Esophagus (tissue), 2 donors: Measurements from ENCODE around the gene GPR37. TPM values are rescaled to one million over a fixed set of nuclear protein-coding genes. Genes with fewer than 3 reads are reported as not detected.

Source experiments
- H3K27ac ChIP-seq, 2 donors: one replicate each; pipeline ENCODE4 v1.5.1; 2013; ENCODE audit warnings: low read depth in 2 of 2, mild to moderate bottlenecking in 2 of 2, inconsistent platforms in 1 of 2, low read length in 1 of 2, moderate library complexity in 1 of 2
- H3K27me3 ChIP-seq, 2 donors: one replicate each; pipeline ENCODE4 v1.6.1; 2013; ENCODE audit warnings: low read length in 2 of 2, control low read depth in 1 of 2, mild to moderate bottlenecking in 1 of 2; ENCODE audit not compliant: insufficient read depth in 2 of 2, control insufficient read depth in 1 of 2
- H3K36me3 ChIP-seq, 2 donors: one replicate each; pipeline ENCODE4 v1.6.1; 2013; ENCODE audit warnings: low read length in 1 of 2; ENCODE audit not compliant: control insufficient read depth in 2 of 2, insufficient read depth in 2 of 2
- H3K4me1 ChIP-seq, 2 donors: one replicate each; pipeline ENCODE4 v1.6.1; 2013; ENCODE audit warnings: low read length in 1 of 2; ENCODE audit not compliant: control insufficient read depth in 2 of 2, insufficient read depth in 2 of 2
- H3K4me3 ChIP-seq, 2 donors: one replicate each; pipeline ENCODE4 v1.5.1; 2013; ENCODE audit warnings: low read length in 2 of 2, mild to moderate bottlenecking in 2 of 2, low read depth in 1 of 2, moderate library complexity in 1 of 2
- H3K9me3 ChIP-seq, 2 donors: one replicate each; pipeline ENCODE4 v1.6.1; 2013; ENCODE audit warnings: mild to moderate bottlenecking in 2 of 2, low read depth in 1 of 2, low read length in 1 of 2, moderate library complexity in 1 of 2; ENCODE audit not compliant: control insufficient read depth in 2 of 2, insufficient read depth in 1 of 2
- WGBS, 2 donors: extraction: QIAGEN DNeasy Blood & Tissue Kit; methylation state at CpG; one replicate each; pipeline ENCODE4 v1.1.7; 2013; 5-methylcytosine and 5-hydroxymethylcytosine counted together
- polyA plus RNA-seq, 2 donors: library from polyadenylated mRNA; stranded (reverse); fragments of 200-250 nt; gene quantifications; one replicate each; pipeline ENCODE4 v1.2.3, GENCODE V29; 2013
- donor health status: healthy with polysubstance abuse.
- donor health status: Bipolar disorder and iron deficiency.

Gene GPR37
- polyA plus RNA-seq, 2 donors, result 0.90 to 3.6 TPM

GRCh38 chr7:124799448-124799847 lies 33.9 kb upstream of the GPR37 start:
- H3K4me3 ChIP-seq, result no peak overlapping the region
- 90 to 91% methylated on average over 6 of the region's 6 CpGs for WGBS, 2 donors
- H3K4me1 ChIP-seq, result no peaks in the 10 kb centered on the region
- H3K27me3 ChIP-seq, result peaks cover 0 to 4% of the 10 kb centered on the region in 2 donors
- H3K27ac ChIP-seq, result no peak overlapping the region
- H3K9me3 ChIP-seq, result no peaks in the 10 kb centered on the region
- no peaks in the 10 kb centered on the region for H3K36me3 ChIP-seq

- Histone ChIP-seq H3K27ac (no peak overlapping the region), H3K36me3 (no peaks in the 10 kb centered on the region), H3K27me3 (peaks cover 0 to 4% of the 10 kb centered on the region in 2 donors), H3K4me1 (no peaks in the 10 kb centered on the region), H3K9me3 (no peaks in the 10 kb centered on the region), H3K4me3 (no peak overlapping the region)
- WGBS, 2 donors, result 53 to 54% methylated on average over 2 of the region's 2 CpGs
Measured at GRCh38 chr7:124796771-124797170, 31.2 kb upstream of the GPR37 start.

- Histone ChIP-seq H3K9me3 (no peaks in the 10 kb centered on the region), H3K4me3 (no peak overlapping the region), H3K36me3 (no peaks in the 10 kb centered on the region), H3K27ac (no peak overlapping the region), H3K27me3 (peaks cover 4 to 5% of the 10 kb centered on the region in 2 donors), H3K4me1 (no peaks in the 10 kb centered on the region)
- 76 to 85% methylated on average over 3 of the region's 3 CpGs for WGBS, 2 donors
Measured at GRCh38 chr7:124792696-124793095, 27.1 kb upstream of the GPR37 start.

GRCh38 chr7:124792002-124792401 lies 26.4 kb upstream of the GPR37 start:
- Histone ChIP-seq H3K27ac (no peak overlapping the region), H3K9me3 (no peaks in the 10 kb centered on the region), H3K36me3 (no peaks in the 10 kb centered on the region), H3K4me1 (no peaks in the 10 kb centered on the region), H3K4me3 (no peak overlapping the region), H3K27me3 (peaks cover 4 to 5% of the 10 kb centered on the region in 2 donors)

- Histone ChIP-seq H3K27me3 (peaks cover 4 to 5% of the 10 kb centered on the region in 2 donors), H3K9me3 (no peaks in the 10 kb centered on the region), H3K36me3 (no peaks in the 10 kb centered on the region), H3K4me1 (no peaks in the 10 kb centered on the region), H3K4me3 (no peak overlapping the region), H3K27ac (no peak overlapping the region)
- WGBS, 2 donors, result 60 to 70% methylated on average over 4 of the region's 4 CpGs
Measured at GRCh38 chr7:124791426-124791825, 25.8 kb upstream of the GPR37 start.

GRCh38 chr7:124790645-124791044 lies 25.1 kb upstream of the GPR37 start:
- H3K36me3 ChIP-seq, result no peaks in the 10 kb centered on the region
- peaks cover 4 to 5% of the 10 kb centered on the region in 2 donors for H3K27me3 ChIP-seq
- WGBS, 2 donors, result 67 to 68% methylated on average over 6 of the region's 6 CpGs
- H3K9me3 ChIP-seq, result no peaks in the 10 kb centered on the region
- no peaks in the 10 kb centered on the region for H3K4me1 ChIP-seq
- H3K4me3 ChIP-seq, result no peak overlapping the region
- no peak overlapping the region for H3K27ac ChIP-seq

- Histone ChIP-seq H3K4me1 (no peaks in the 10 kb centered on the region), H3K27ac (no peak overlapping the region), H3K9me3 (no peaks in the 10 kb centered on the region), H3K4me3 (no peak overlapping the region), H3K27me3 (peaks cover 0 to 5% of the 10 kb centered on the region in 2 donors), H3K36me3 (no peaks in the 10 kb centered on the region)
- WGBS, 2 donors, result 62 to 66% methylated on average over 6 of the region's 6 CpGs
Measured at GRCh38 chr7:124785994-124786393, 20.4 kb upstream of the GPR37 start.

GRCh38 chr7:124784879-124785818 lies 19.6 kb upstream of the GPR37 start:
- 42% methylated on average over 9 of the region's 9 CpGs for whole genome bisulfite sequencing, 2 donors
- no peak overlapping the region for H3K27ac ChIP-seq

GRCh38 chr7:124783271-124783670 lies 17.7 kb upstream of the GPR37 start:
- Histone ChIP-seq H3K36me3 (no peaks in the 10 kb centered on the region), H3K27ac (no peak overlapping the region), H3K9me3 (no peaks in the 10 kb centered on the region), H3K4me1 (no peaks in the 10 kb centered on the region), H3K27me3 (no peaks in the 10 kb centered on the region), H3K4me3 (no peak overlapping the region)
- WGBS, 2 donors, result 77 to 81% methylated on average over 5 of the region's 5 CpGs

More at GRCh38 chr7:124784879-124785818, 19.6 kb upstream of the GPR37 start:
- Histone ChIP-seq H3K27me3 (no peaks in the 10 kb centered on the region), H3K4me3 (no peak overlapping the region), H3K4me1 (no peaks in the 10 kb centered on the region), H3K36me3 (no peaks in the 10 kb centered on the region), H3K9me3 (no peaks in the 10 kb centered on the region)
